Ovary (tissue), 3 donors: ENCODE data around the gene GAPDH.

Experiments used
- CTCF ChIP-seq, 3 donors: fragments of 450-650 bp in 2 of 3; fragments of 200-600 bp in 1 of 3; IDR thresholded peaks; one replicate each; pipeline versions ENCODE4 v1.5.1 to v1.8.0; 2016 to 2022; ENCODE audit warnings: antibody characterized with exemption in 3 of 3, mild to moderate bottlenecking in 1 of 3
- POLR2A ChIP-seq: fragments of 450-650 bp; IDR thresholded peaks from one replicate; pipeline ENCODE4 v1.6.1; 2017; ENCODE audit warnings: antibody characterized with exemption, mild to moderate bottlenecking, moderate library complexity
- donor health status: DM: no; HTN: no; CAD: no.

- TF ChIP-seq CTCF (IDR thresholded peaks at IDR 0.05) (no peak), POLR2A (no peak)
Measured at GRCh38 chr12:6546016-6546415, 11.7 kb downstream of the GAPDH start.
